Measurements from ENCODE around the gene LGR6. TPM values are rescaled to one million over a fixed set of nuclear protein-coding genes. Genes with fewer than 3 reads are reported as not detected.

The LGR6 gene
- total RNA-seq, 1 donor, result not detected

GRCh38 chr1:202249436-202249835 is 55.8 kb downstream of the LGR6 start:
- H3K4me3 ChIP-seq (ENCODE audit: low read depth, low read length), result no peak overlapping the region
- DNase-seq (ENCODE audit: low read depth), result no peak
- TF ChIP-seq CTCF (IDR thresholded peaks at IDR 0.05; ENCODE audit: insufficient read depth, low read length), result no peak

GRCh38 chr1:202249846-202250245 is 56.2 kb downstream of the LGR6 start:
- peak; percentile 41 for DNase-seq (ENCODE audit: low read depth)
- TF ChIP-seq CTCF (IDR thresholded peaks at IDR 0.05; ENCODE audit: insufficient read depth, low read length), result no peak
- no peak overlapping the region for H3K4me3 ChIP-seq (ENCODE audit: low read depth, low read length)

- no peak for DNase-seq (ENCODE audit: low read depth)
- H3K4me3 ChIP-seq (ENCODE audit: low read depth, low read length), result no peak overlapping the region
Observed at GRCh38 chr1:202250982-202251381, 57.4 kb downstream of the LGR6 start.

GRCh38 chr1:202251424-202252256 is 58.0 kb downstream of the LGR6 start:
- H3K4me3 ChIP-seq (ENCODE audit: low read depth, low read length), result no peak overlapping the region
- TF ChIP-seq CTCF (IDR thresholded peaks at IDR 0.05; ENCODE audit: insufficient read depth, low read length), result no peak
- DNase-seq (ENCODE audit: low read depth), result no peak

More at GRCh38 chr1:202250982-202251381, 57.4 kb downstream of the LGR6 start:
- TF ChIP-seq CTCF (IDR thresholded peaks at IDR 0.05; ENCODE audit: insufficient read depth, low read length), result no peak

GRCh38 chr1:202252271-202252670 is 58.7 kb downstream of the LGR6 start:
- TF ChIP-seq CTCF (IDR thresholded peaks at IDR 0.05; ENCODE audit: insufficient read depth, low read length), result no peak
- H3K4me3 ChIP-seq (ENCODE audit: low read depth, low read length), result no peak overlapping the region
- no peak for DNase-seq (ENCODE audit: low read depth)

DNA sequence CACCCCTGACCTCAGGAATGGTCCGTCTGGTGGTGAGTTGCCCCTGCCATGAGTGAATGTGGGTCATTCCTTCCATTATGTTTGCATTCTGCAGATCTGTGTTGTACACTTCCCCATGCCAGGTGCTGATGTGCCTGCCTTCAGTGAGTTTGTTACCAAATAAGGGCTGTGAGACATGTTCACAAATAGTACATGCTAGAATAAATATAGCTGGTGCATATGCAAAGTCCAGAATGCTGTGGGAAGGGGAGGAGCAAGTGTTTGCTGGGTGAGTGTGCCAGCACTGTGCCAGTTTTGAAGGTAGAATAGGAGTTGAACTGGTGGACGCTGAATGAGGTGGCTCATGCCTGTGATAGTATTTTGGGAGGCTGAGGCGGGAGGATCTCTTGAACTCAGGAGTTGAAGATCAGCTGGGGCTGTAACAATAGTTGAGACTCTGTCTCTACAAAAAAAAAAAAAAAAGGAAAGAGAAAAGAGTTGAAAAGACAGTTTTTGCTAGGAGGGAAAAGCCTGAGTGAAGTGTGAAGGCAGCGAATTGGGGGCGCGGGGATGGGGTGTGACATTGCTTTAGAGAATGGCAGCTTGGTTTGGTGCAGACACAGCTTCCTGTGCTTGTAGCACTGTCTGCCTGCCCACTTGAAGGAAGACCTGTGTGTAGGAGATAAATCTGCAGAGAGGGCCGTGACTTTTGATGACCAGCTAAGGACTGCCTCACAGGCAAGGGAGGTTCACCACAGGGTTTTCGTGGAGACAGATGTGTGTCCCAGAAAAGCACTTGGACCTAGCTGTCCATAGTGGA is 61.1 kb downstream of the LGR6 start:
- no peak for DNase-seq (ENCODE audit: low read depth)
- H3K4me3 ChIP-seq (ENCODE audit: low read depth, low read length), result no peak overlapping the region
- no peak for TF ChIP-seq CTCF (IDR thresholded peaks at IDR 0.05; ENCODE audit: insufficient read depth, low read length)

All from fibroblast of the aortic adventitia (primary cell).